Prostate gland (tissue), 2 donors: ENCODE measurements around the gene EVC2.

Source experiments
- CTCF ChIP-seq, 4 experiments: fragments of 200-600 bp in 2 of 4; fragments of 450-650 bp in 2 of 4; sonication (generic) in 2 of 4; IDR thresholded peaks; 1 replicate in 3 of 4; 2 replicates in 1 of 4; pipeline ENCODE4 v1.5.1; 2016 to 2019; ENCODE audit warnings: antibody characterized with exemption in 4 of 4, mild to moderate bottlenecking in 2 of 4, moderate library complexity in 2 of 4
- POLR2A ChIP-seq: fragments of 450-650 bp; IDR thresholded peaks from one replicate; pipeline ENCODE4 v1.6.1; 2016; ENCODE audit warnings: antibody characterized with exemption, mild to moderate bottlenecking
- POLR2AphosphoS5 ChIP-seq: sonication (generic); formaldehyde crosslinking; IDR thresholded peaks from one replicate; pipeline ENCODE4 v1.6.1; 2017; ENCODE audit warnings: antibody characterized with exemption

GRCh38 chr4:5526080-5526846, 182.1 kb downstream of the EVC2 start:
- no peak for TF ChIP-seq CTCF (IDR thresholded peaks at IDR 0.05)
- TF ChIP-seq POLR2A, result no peak
- no peak for TF ChIP-seq POLR2AphosphoS5
